SK-N-SH (cell line): ENCODE results near the gene GXYLT2. TPM values are rescaled to one million over a fixed set of nuclear protein-coding genes. Genes with fewer than 3 reads are reported as not detected.

Source experiments
- CTCF ChIA-PET: fragments of 300-600, 350-600 bp; formaldehyde crosslinking; extraction: SDS; loops from one replicate; lab custom pipeline; 2021; lab: Yijun Ruan, JAX
- POLR2A ChIA-PET: fragments of 350-600 bp; sonication (Branson Sonifier 250); formaldehyde crosslinking; extraction: SDS; loops from one replicate; lab custom pipeline; 2020; ENCODE audit warnings: antibody characterized with exemption, inconsistent platforms; lab: Yijun Ruan, JAX
- DNase-seq: peaks from one replicate; pipeline ENCODE4 v3.0.0; 2012
- H2AFZ ChIP-seq: fragments of 200-600 bp; sonication (generic); 2 replicates; pipeline ENCODE4 v1.8.1; 2016; ENCODE audit warnings: antibody characterized with exemption, mild to moderate bottlenecking, low read depth
- H3F3A ChIP-seq: fragments of 200-600 bp; sonication (generic); replicated peaks from 2 replicates; pipeline ENCODE3; 2016; ENCODE audit warnings: antibody characterized with exemption, mild to moderate bottlenecking; ENCODE audit not compliant: insufficient read depth
- H3K27ac ChIP-seq, 2 experiments: fragments of 200-500 bp in 1 of 2; fragments of 200-600 bp in 1 of 2; sonication (Bioruptor generic) in 1 of 2; sonication (generic), shearing (Covaris generic) in 1 of 2; 2 replicates each; pipeline versions ENCODE4 v1.5.1 to v1.6.1; 2014 to 2016; ENCODE audit warnings: low read depth in 2 of 2, inconsistent platforms in 1 of 2, low read length in 1 of 2, mild to moderate bottlenecking in 1 of 2, mixed read lengths in 1 of 2
- H3K27me3 ChIP-seq: fragments of 200-600 bp; sonication (generic), shearing (Covaris generic); 2 replicates; pipeline ENCODE4 v1.6.1; 2016; ENCODE audit warnings: mixed run types; ENCODE audit not compliant: insufficient read depth
- H3K36me3 ChIP-seq, 2 experiments: fragments of 200-500 bp in 1 of 2; fragments of 200-600 bp in 1 of 2; sonication (Bioruptor generic) in 1 of 2; sonication (generic) in 1 of 2; replicated peaks in 1 of 2; 2 replicates each; pipeline versions ENCODE3 to v1.5.1; 2014 to 2016; ENCODE audit warnings: low read length in 1 of 2, mild to moderate bottlenecking in 1 of 2; ENCODE audit not compliant: insufficient read depth in 2 of 2, control insufficient read depth in 1 of 2
- H3K4me1 ChIP-seq, 2 experiments: fragments of 200-500 bp in 1 of 2; fragments of 200-600 bp in 1 of 2; sonication (Bioruptor generic) in 1 of 2; sonication (generic), shearing (Covaris generic) in 1 of 2; 2 replicates each; pipeline versions ENCODE4 v1.5.1 to v1.6.1; 2014 to 2016; ENCODE audit warnings: low read depth in 1 of 2, low read length in 1 of 2, mixed run types in 1 of 2; ENCODE audit not compliant: insufficient read depth in 2 of 2, control insufficient read depth in 1 of 2
- H3K4me2 ChIP-seq: fragments of 200-600 bp; sonication (generic), shearing (Covaris generic); 2 replicates; pipeline ENCODE4 v1.6.1; 2017; ENCODE audit warnings: mixed run types
- H3K4me3 ChIP-seq, 2 experiments: fragments of 200-500 bp in 1 of 2; fragments of 200-600 bp in 1 of 2; sonication (Bioruptor generic) in 1 of 2; sonication (generic), shearing (Covaris generic) in 1 of 2; 2 replicates each; pipeline versions ENCODE4 v1.5.1 to v1.8.1; 2014 to 2016; ENCODE audit warnings: low read depth in 2 of 2, inconsistent platforms in 1 of 2, low read length in 1 of 2, mild to moderate bottlenecking in 1 of 2, mixed read lengths in 1 of 2, moderate library complexity in 1 of 2
- H3K79me2 ChIP-seq: fragments of 200-600 bp; sonication (generic); 2 replicates; pipeline ENCODE4 v1.8.1; 2017; ENCODE audit warnings: mild to moderate bottlenecking; ENCODE audit not compliant: insufficient read depth
- H3K9ac ChIP-seq: fragments of 200-600 bp; sonication (generic); 2 replicates; pipeline ENCODE4 v1.6.1; 2017; ENCODE audit warnings: mixed run types
- H3K9me2 ChIP-seq: fragments of 200-600 bp; sonication (generic); 2 replicates; pipeline ENCODE4 v1.6.1; 2017; ENCODE audit warnings: mixed run types
- H3K9me3 ChIP-seq: fragments of 200-600 bp; sonication (generic); 2 replicates; pipeline ENCODE4 v1.6.1; 2017; ENCODE audit warnings: mixed run types, mild to moderate bottlenecking, moderate library complexity
- H4K20me1 ChIP-seq: fragments of 200-600 bp; sonication (generic); 2 replicates; pipeline ENCODE4 v1.6.1; 2017; ENCODE audit warnings: mild to moderate bottlenecking, mixed run types; ENCODE audit not compliant: insufficient read depth
- CHD2 ChIP-seq: fragments of 150-350 bp; IDR thresholded peaks from 2 replicates; pipeline ENCODE4 v1.6.1; 2018; ENCODE audit warnings: low read length; ENCODE audit not compliant: partially characterized antibody
- EP300 ChIP-seq, 2 experiments: IDR thresholded peaks; 2 replicates each; pipeline versions ENCODE4 v1.4.0 to v1.6.1; 2012; ENCODE audit warnings: borderline replicate concordance in 1 of 2, low read depth in 1 of 2, low read length in 1 of 2
- FOXJ3 ChIP-seq: sonication (generic); formaldehyde crosslinking; IDR thresholded peaks from 2 replicates; pipeline ENCODE4 v1.5.1; 2020; ENCODE audit warnings: mild to moderate bottlenecking, missing genetic modification reagents
- FOXM1 ChIP-seq: IDR thresholded peaks from 2 replicates; pipeline ENCODE4 v1.4.0; 2012; ENCODE audit warnings: low read depth, mild to moderate bottlenecking
- GATA2 ChIP-seq: sonication (generic); formaldehyde crosslinking; IDR thresholded peaks from 2 replicates; pipeline ENCODE4 v1.5.0; 2020; ENCODE audit warnings: mild to moderate bottlenecking, missing genetic modification reagents
- MEF2A ChIP-seq: IDR thresholded peaks from 2 replicates; pipeline ENCODE4 v1.4.0; 2012; ENCODE audit warnings: low read depth, borderline replicate concordance
- NFIC ChIP-seq: IDR thresholded peaks from 2 replicates; pipeline ENCODE4 v1.4.0; 2012; ENCODE audit warnings: borderline replicate concordance
- POLR2AphosphoS5 ChIP-seq: IDR thresholded peaks from 2 replicates; pipeline ENCODE4 v1.6.1; 2012; ENCODE audit warnings: low read depth, low read length
- RCOR1 ChIP-seq: fragments of 150-350 bp; IDR thresholded peaks from 2 replicates; pipeline ENCODE4 v1.6.1; 2017; ENCODE audit warnings: antibody characterized with exemption, low read length
- RXRA ChIP-seq: IDR thresholded peaks from 2 replicates; pipeline ENCODE4 v1.4.0; 2012; ENCODE audit warnings: low read depth, mild to moderate bottlenecking, borderline replicate concordance
- SIN3A ChIP-seq: IDR thresholded peaks from 2 replicates; pipeline ENCODE4 v1.6.1; 2012; ENCODE audit warnings: low read depth, mild to moderate bottlenecking, low read length, moderate library complexity, borderline replicate concordance
- TAF1 ChIP-seq: IDR thresholded peaks from 2 replicates; pipeline ENCODE4 v1.6.1; 2012; ENCODE audit warnings: low read depth, mild to moderate bottlenecking, low read length, moderate library complexity, borderline replicate concordance
- USF1 ChIP-seq: IDR thresholded peaks from 2 replicates; pipeline ENCODE4 v1.4.0; 2012; ENCODE audit warnings: low read depth, borderline replicate concordance
- ZBTB33 ChIP-seq: IDR thresholded peaks from 2 replicates; pipeline ENCODE4 v1.4.0; 2012; ENCODE audit warnings: low read depth, borderline replicate concordance
- WGBS: methylation state at CpG from one replicate; pipeline ENCODE4 v1.1.6; 2017; ENCODE audit warnings: low lambda C conversion rate; 5-methylcytosine and 5-hydroxymethylcytosine counted together
- polyA plus RNA-seq, 3 experiments: library from polyadenylated mRNA; depleted of rRNA; stranded (reverse); fragments of >200 nt; gene quantifications; 2 replicates each; pipeline ENCODE4 v1.2.3, GENCODE V29; 2012
- TF ChIP-seq, protein P1 (sequence below): fragments of 150-350 bp; IDR thresholded peaks from 2 replicates; pipeline ENCODE4 v1.6.1; 2016; ENCODE audit warnings: mild to moderate bottlenecking, low read depth, low read length
- TF ChIP-seq, protein P2 (sequence below): IDR thresholded peaks from 2 replicates; pipeline ENCODE4 v1.4.0; 2012; ENCODE audit warnings: low read depth
- TF ChIP-seq, protein P3 (sequence below): IDR thresholded peaks from 2 replicates; pipeline ENCODE4 v1.6.1; 2012; ENCODE audit warnings: mild to moderate bottlenecking, low read depth, low read length, moderate library complexity
- TF ChIP-seq, protein P4 (sequence below): fragments of 150-350 bp; IDR thresholded peaks from 2 replicates; pipeline ENCODE4 v1.6.1; 2017; ENCODE audit warnings: antibody characterized with exemption, low read length, low read depth, borderline replicate concordance

Gene GXYLT2
- polyA plus RNA-seq, 1 of the 3 experiments (the other 2 are of a cell fraction): 9.1 TPM

DNA sequence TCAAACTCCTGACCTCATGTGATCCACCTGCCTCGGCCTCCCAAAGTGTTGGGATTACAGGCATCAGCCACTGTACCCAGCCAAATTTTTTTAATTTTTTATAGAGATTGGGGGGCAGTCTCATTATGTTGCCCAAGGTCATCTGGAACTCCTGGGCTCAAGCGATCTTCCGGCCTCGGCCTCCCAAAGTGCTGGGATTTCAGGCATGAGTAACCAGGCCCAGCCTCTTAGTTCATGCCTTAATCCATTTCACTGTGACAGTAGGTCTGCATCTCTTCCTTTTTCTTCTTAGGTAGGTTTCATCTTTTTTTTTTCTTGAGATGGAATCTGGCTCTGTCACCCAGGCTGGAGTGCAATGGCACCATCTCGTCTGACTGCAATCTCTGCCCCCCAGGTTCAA is 71.5 kb downstream of the GXYLT2 start (continued):
- TF ChIP-seq, protein P1, sequence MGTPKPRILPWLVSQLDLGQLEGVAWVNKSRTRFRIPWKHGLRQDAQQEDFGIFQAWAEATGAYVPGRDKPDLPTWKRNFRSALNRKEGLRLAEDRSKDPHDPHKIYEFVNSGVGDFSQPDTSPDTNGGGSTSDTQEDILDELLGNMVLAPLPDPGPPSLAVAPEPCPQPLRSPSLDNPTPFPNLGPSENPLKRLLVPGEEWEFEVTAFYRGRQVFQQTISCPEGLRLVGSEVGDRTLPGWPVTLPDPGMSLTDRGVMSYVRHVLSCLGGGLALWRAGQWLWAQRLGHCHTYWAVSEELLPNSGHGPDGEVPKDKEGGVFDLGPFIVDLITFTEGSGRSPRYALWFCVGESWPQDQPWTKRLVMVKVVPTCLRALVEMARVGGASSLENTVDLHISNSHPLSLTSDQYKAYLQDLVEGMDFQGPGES: no peak
- TF ChIP-seq MEF2A (no peak), RCOR1 (no peak), FOXJ3 (CRISPR knock-in tag) (no peak), GATA2 (CRISPR knock-in tag) (no peak), USF1 (no peak), SIN3A (no peak), FOXM1 (no peak), POLR2AphosphoS5 (no peak), RXRA (no peak)
- TF ChIP-seq, protein P2, sequence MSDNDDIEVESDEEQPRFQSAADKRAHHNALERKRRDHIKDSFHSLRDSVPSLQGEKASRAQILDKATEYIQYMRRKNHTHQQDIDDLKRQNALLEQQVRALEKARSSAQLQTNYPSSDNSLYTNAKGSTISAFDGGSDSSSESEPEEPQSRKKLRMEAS: no peak

DNA sequence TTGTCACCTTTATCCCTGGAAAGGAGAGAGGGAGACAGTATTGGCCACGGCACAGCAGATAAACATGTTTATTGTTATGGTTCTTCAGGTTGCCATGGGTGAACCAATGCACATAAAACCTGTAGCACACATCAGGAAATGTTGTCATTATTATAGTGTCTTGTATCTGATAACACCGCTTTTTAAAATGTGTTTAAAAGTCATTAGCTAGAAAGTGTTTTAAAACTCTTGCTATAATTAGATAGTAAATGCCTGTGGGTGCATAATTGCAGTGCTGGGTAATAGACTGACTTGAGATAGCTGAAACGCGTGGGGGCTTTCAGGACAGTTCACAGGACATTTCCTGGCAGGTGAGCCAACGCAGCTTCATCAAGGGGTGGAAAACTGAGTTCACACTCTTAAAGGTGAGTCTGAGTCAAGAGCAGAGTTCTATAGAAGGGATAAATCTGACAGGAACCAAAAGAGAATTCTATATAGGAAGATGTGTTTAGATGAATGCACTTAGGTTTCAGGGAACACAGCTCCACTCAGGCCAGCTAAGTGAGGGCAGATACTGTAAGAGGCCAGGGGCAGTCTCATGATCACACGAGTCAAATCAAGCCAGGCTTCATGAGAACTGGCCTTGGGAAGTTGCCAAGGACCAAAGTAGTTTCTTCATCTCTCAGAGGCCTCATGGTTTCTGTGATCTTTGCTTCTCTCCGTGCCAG is 73.1 kb downstream of the GXYLT2 start:
- CTCF ChIA-PET: interaction anchor here (1.2 kb wide), 1 partner anchor 22 kb away, joined by 6 read pairs; no protein-coding TSS in a partner anchor
- Histone ChIP-seq H3K27ac (no peak overlapping the region), H3K36me3 (peaks cover 0 to 8% of the 10 kb centered on the region in 2 experiments), H3K27me3 (no peaks in the 10 kb centered on the region), H3F3A (no peaks in the 10 kb centered on the region), H3K9me3 (no peaks in the 10 kb centered on the region), H3K9ac (no peak overlapping the region), H3K4me3 (no peak overlapping the region), H2AFZ (no peak overlapping the region), H3K9me2 (no peaks in the 10 kb centered on the region), H3K4me2 (no peak overlapping the region), H3K79me2 (no peaks in the 10 kb centered on the region), H4K20me1 (no peaks in the 10 kb centered on the region), H3K4me1 (peaks cover 0 to 4% of the 10 kb centered on the region in 2 experiments; a peak in 1 of 4 replicates)
- POLR2A ChIA-PET: no interaction called here
- WGBS: 89% methylated on average over 7 of the region's 7 CpGs
- DNase-seq: no peak
- TF ChIP-seq, protein P1: no peak
- TF ChIP-seq, protein P3, sequence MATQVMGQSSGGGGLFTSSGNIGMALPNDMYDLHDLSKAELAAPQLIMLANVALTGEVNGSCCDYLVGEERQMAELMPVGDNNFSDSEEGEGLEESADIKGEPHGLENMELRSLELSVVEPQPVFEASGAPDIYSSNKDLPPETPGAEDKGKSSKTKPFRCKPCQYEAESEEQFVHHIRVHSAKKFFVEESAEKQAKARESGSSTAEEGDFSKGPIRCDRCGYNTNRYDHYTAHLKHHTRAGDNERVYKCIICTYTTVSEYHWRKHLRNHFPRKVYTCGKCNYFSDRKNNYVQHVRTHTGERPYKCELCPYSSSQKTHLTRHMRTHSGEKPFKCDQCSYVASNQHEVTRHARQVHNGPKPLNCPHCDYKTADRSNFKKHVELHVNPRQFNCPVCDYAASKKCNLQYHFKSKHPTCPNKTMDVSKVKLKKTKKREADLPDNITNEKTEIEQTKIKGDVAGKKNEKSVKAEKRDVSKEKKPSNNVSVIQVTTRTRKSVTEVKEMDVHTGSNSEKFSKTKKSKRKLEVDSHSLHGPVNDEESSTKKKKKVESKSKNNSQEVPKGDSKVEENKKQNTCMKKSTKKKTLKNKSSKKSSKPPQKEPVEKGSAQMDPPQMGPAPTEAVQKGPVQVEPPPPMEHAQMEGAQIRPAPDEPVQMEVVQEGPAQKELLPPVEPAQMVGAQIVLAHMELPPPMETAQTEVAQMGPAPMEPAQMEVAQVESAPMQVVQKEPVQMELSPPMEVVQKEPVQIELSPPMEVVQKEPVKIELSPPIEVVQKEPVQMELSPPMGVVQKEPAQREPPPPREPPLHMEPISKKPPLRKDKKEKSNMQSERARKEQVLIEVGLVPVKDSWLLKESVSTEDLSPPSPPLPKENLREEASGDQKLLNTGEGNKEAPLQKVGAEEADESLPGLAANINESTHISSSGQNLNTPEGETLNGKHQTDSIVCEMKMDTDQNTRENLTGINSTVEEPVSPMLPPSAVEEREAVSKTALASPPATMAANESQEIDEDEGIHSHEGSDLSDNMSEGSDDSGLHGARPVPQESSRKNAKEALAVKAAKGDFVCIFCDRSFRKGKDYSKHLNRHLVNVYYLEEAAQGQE: no peak
- no peak for TF ChIP-seq MEF2A
- TF ChIP-seq NFIC: no peak
- no peak for TF ChIP-seq EP300 (IDR thresholded peaks at IDR 0.05; ENCODE audit: borderline replicate concordance in 1 of 2, low read depth in 1 of 2, low read length in 1 of 2)
- no peak for TF ChIP-seq CHD2
- TF ChIP-seq, protein P4, sequence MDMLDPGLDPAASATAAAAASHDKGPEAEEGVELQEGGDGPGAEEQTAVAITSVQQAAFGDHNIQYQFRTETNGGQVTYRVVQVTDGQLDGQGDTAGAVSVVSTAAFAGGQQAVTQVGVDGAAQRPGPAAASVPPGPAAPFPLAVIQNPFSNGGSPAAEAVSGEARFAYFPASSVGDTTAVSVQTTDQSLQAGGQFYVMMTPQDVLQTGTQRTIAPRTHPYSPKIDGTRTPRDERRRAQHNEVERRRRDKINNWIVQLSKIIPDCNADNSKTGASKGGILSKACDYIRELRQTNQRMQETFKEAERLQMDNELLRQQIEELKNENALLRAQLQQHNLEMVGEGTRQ: no peak
- no peak for TF ChIP-seq ZBTB33
- no peak for TF ChIP-seq TAF1
- TF ChIP-seq, protein P2: no peak
